Neural progenitor cell (in vitro differentiated cells): ENCODE measurements around the gene LOXL1.

Experiments
- EZH2 ChIP-seq: fragments of 200-600 bp; sonication (generic); IDR thresholded peaks from 2 replicates; pipeline ENCODE4 v1.6.1; 2017; ENCODE audit warnings: antibody characterized with exemption, mild to moderate bottlenecking, moderate library complexity
- EZH2phosphoT487 ChIP-seq: fragments of 200-600 bp; sonication (generic); IDR thresholded peaks from 2 replicates; pipeline ENCODE4 v1.6.1; 2017; ENCODE audit warnings: antibody characterized with exemption
- TF ChIP-seq, protein P1 (sequence below): fragments of 200-600 bp; sonication (generic); IDR thresholded peaks from 2 replicates; pipeline ENCODE4 v1.5.1; 2017; ENCODE audit warnings: antibody characterized with exemption, mild to moderate bottlenecking

DNA sequence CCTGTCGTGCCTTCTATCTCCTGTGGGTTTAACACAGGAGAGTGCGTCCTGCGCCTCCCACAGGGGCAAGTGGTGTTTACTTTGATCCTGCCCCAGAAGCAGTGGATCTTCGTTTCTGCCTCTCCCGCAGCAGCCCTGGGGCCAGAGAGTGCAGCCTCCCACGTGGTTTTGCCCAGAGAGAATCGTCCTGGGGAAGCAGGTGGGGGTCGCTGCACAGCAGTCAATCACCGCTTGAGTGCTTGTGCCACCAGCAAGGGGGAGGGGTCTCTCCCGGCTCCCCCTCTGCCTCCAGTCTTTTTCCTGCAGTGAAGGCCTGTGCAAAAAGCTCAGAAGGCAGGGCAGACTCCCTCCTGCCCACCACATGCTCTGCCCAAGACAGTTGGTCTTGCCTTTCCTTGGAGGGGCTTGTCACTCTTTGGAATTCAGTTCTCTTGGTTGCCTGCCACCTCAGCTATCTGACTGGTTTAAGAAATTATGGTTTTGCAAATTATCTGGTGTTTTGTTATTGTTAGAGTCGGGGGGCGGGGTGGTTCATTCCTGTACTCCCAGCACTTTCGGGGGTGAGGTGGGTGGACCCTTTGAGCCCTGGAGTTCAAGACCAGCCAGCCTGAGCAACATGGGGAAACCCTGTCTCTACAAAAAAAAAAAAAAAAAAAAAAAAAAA, 39.0 kb downstream of the LOXL1 start:
- TF ChIP-seq, protein P1, sequence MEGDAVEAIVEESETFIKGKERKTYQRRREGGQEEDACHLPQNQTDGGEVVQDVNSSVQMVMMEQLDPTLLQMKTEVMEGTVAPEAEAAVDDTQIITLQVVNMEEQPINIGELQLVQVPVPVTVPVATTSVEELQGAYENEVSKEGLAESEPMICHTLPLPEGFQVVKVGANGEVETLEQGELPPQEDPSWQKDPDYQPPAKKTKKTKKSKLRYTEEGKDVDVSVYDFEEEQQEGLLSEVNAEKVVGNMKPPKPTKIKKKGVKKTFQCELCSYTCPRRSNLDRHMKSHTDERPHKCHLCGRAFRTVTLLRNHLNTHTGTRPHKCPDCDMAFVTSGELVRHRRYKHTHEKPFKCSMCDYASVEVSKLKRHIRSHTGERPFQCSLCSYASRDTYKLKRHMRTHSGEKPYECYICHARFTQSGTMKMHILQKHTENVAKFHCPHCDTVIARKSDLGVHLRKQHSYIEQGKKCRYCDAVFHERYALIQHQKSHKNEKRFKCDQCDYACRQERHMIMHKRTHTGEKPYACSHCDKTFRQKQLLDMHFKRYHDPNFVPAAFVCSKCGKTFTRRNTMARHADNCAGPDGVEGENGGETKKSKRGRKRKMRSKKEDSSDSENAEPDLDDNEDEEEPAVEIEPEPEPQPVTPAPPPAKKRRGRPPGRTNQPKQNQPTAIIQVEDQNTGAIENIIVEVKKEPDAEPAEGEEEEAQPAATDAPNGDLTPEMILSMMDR = no peak
- TF ChIP-seq EZH2 (no peak), EZH2phosphoT487 (no peak)
